Gastroesophageal sphincter (tissue), 4 donors: Measurements from ENCODE around the gene CEP97. TPM values are rescaled to one million over a fixed set of nuclear protein-coding genes. Genes with fewer than 3 reads are reported as not detected.

Source experiments
- ATAC-seq: fragments of 150-250 bp; one replicate; pipeline ENCODE4 v1.9.1; 2016; ENCODE audit warnings: mild to moderate bottlenecking, moderate library complexity
- H3K27ac ChIP-seq, 4 donors: fragments of 200-600 bp; sonication (generic) in 3 of 4; 1 replicate in 3 of 4; 2 replicates in 1 of 4; pipeline ENCODE4 v1.5.1; 2016 to 2019
- H3K27me3 ChIP-seq: fragments of 200-600 bp; sonication (generic); one replicate; pipeline ENCODE4 v1.5.1; 2019
- H3K36me3 ChIP-seq, 2 donors: fragments of 200-600 bp; sonication (generic); one replicate each; pipeline ENCODE4 v1.5.1; 2019; ENCODE audit warnings: control low read depth in 1 of 2
- H3K4me1 ChIP-seq, 3 donors: fragments of 200-600 bp; sonication (generic); 1 replicate in 2 of 3; 2 replicates in 1 of 3; pipeline ENCODE4 v1.5.1; 2016 to 2019; ENCODE audit warnings: control low read depth in 2 of 3
- H3K4me3 ChIP-seq, 2 donors: fragments of 200-600 bp; sonication (generic); one replicate each; pipeline ENCODE4 v1.5.1; 2019; ENCODE audit warnings: mild to moderate bottlenecking in 1 of 2, moderate library complexity in 1 of 2
- H3K9me3 ChIP-seq, 3 donors: fragments of 200-600 bp; sonication (generic); one replicate each; pipeline ENCODE4 v1.5.1; 2017 to 2019; ENCODE audit warnings: control low read depth in 2 of 3
- CTCF ChIP-seq, 4 experiments: fragments of 200-600 bp in 2 of 4; fragments of 450-650 bp in 2 of 4; sonication (generic) in 1 of 4; IDR thresholded peaks; one replicate each; pipeline ENCODE4 v1.5.1; 2017 to 2019; ENCODE audit warnings: antibody characterized with exemption in 4 of 4, mild to moderate bottlenecking in 2 of 4, moderate library complexity in 2 of 4
- EP300 ChIP-seq: sonication (generic); formaldehyde crosslinking; IDR thresholded peaks from one replicate; pipeline ENCODE4 v1.6.1; 2017; ENCODE audit warnings: antibody characterized with exemption, mild to moderate bottlenecking
- POLR2A ChIP-seq, 2 donors: fragments of 450-650 bp; IDR thresholded peaks; one replicate each; pipeline ENCODE4 v1.6.1; 2017; ENCODE audit warnings: antibody characterized with exemption in 2 of 2, mild to moderate bottlenecking in 2 of 2, moderate library complexity in 1 of 2
- POLR2AphosphoS5 ChIP-seq: sonication (generic); formaldehyde crosslinking; IDR thresholded peaks from one replicate; pipeline ENCODE4 v1.6.1; 2017; ENCODE audit warnings: antibody characterized with exemption
- WGBS, 2 donors: methylation state at CpG; one replicate each; pipeline ENCODE4 v1.1.5; 2018; ENCODE audit warnings: low coverage in 1 of 2; 5-methylcytosine and 5-hydroxymethylcytosine counted together
- total RNA-seq, 4 donors: library from RNA; depleted of rRNA; stranded (reverse); fragments of >200 nt; gene quantifications; one replicate each; pipeline ENCODE4 v1.1.0, GENCODE V29; 2016

CEP97 gene
- total RNA-seq, 4 donors from 2014 or later, result 7.8 to 11.4 (median 8.8) TPM

- peaks cover 0 to 70% of the 10 kb centered on the region in 2 donors for H3K36me3 ChIP-seq
- no peak overlapping the region for H3K27ac ChIP-seq
- no peaks in the 10 kb centered on the region for H3K27me3 ChIP-seq
- no peak overlapping the region for H3K4me3 ChIP-seq
- no peaks in the 10 kb centered on the region for H3K4me1 ChIP-seq
- 91 to 100% methylated on average over 2 to 3 of the region's 3 CpGs for WGBS, 2 donors
- no peak for TF ChIP-seq POLR2AphosphoS5
- TF ChIP-seq EP300, result no peak
- no peak for TF ChIP-seq POLR2A (IDR thresholded peaks at IDR 0.05)
- TF ChIP-seq CTCF (IDR thresholded peaks at IDR 0.05), result no peak
- H3K9me3 ChIP-seq, result peaks cover 0 to 7% (median 0%) of the 10 kb centered on the region in 3 donors
- ATAC-seq, result no peak
Observed at GRCh38 chr3:101796077-101796680, 71.8 kb downstream of the CEP97 start.

GRCh38 chr3:101801174-101801573 lies 76.8 kb downstream of the CEP97 start:
- no peak overlapping the region for H3K4me3 ChIP-seq
- H3K9me3 ChIP-seq, result no peaks in the 10 kb centered on the region
- 29 to 94% methylated on average over 1 to 2 of the region's 4 CpGs for WGBS, 2 donors
- TF ChIP-seq POLR2A (IDR thresholded peaks at IDR 0.05), result no peak
- TF ChIP-seq CTCF (IDR thresholded peaks at IDR 0.05), result no peak
- TF ChIP-seq POLR2AphosphoS5, result no peak
- no peak for TF ChIP-seq EP300
- peaks cover 0 to 14% (median 0%) of the 10 kb centered on the region in 3 donors for H3K4me1 ChIP-seq
- no peak for ATAC-seq
- H3K27me3 ChIP-seq, result no peaks in the 10 kb centered on the region
- peaks cover 0 to 40% of the 10 kb centered on the region in 2 donors for H3K36me3 ChIP-seq
- H3K27ac ChIP-seq, result no peak overlapping the region

GRCh38 chr3:101802179-101802578 lies 77.8 kb downstream of the CEP97 start:
- no peak for TF ChIP-seq EP300
- no peak for TF ChIP-seq CTCF (IDR thresholded peaks at IDR 0.05)
- TF ChIP-seq POLR2AphosphoS5, result no peak
- TF ChIP-seq POLR2A (IDR thresholded peaks at IDR 0.05), result no peak
- no peak overlapping the region for H3K27ac ChIP-seq
- peaks cover 0 to 45% of the 10 kb centered on the region in 2 donors for H3K36me3 ChIP-seq
- ATAC-seq, result no peak
- H3K4me1 ChIP-seq, result peaks cover 0 to 20% (median 0%) of the 10 kb centered on the region in 3 donors
- H3K27me3 ChIP-seq, result no peaks in the 10 kb centered on the region
- H3K4me3 ChIP-seq, result no peak overlapping the region
- 92 to 100% methylated on average over 2 of the region's 2 CpGs for WGBS, 2 donors
- no peaks in the 10 kb centered on the region for H3K9me3 ChIP-seq

DNA sequence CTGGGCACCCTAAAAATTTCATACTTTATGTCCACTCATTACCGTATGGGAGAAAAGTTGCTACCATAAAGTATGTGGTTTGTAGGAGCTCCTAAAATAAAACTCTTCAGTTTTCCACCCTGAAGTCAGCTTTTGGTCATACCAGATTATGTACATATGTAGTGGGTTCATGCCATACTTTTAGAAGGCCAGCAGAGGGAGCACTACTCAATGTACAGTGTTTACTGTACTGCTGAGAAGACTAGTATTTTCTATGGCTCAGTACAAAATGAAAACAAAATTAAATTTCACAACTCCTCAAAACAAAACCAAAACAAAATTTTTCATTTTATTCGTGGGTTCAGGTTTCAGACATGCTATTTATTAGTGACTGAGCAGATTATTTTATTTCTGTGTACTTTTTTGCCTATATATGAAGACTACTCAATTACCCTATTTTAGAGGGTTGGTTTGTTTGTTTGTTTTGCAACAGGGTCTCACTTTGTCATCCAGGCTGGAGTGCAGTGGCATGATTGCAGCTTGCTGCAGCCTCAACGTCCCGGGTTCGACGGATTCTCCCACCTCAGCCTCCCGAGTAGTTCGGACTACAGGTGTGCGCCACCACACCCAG lies 78.9 kb downstream of the CEP97 start:
- Histone ChIP-seq H3K27me3 (no peaks in the 10 kb centered on the region), H3K4me1 (peaks cover 0 to 20% (median 0%) of the 10 kb centered on the region in 3 donors), H3K36me3 (peaks cover 0 to 50% of the 10 kb centered on the region in 2 donors), H3K27ac (no peak overlapping the region), H3K9me3 (no peaks in the 10 kb centered on the region), H3K4me3 (no peak overlapping the region)
- ATAC-seq, result peak; percentile 90
- no peak for TF ChIP-seq POLR2A (IDR thresholded peaks at IDR 0.05)
- TF ChIP-seq POLR2AphosphoS5, result no peak
- TF ChIP-seq CTCF (IDR thresholded peaks at IDR 0.05), result peak; percentile 72 to 84 (median 82)
- TF ChIP-seq EP300, result no peak
- WGBS, 2 donors, result 76 to 78% methylated on average over 8 to 9 of the region's 9 CpGs

- H3K27me3 ChIP-seq, result no peaks in the 10 kb centered on the region
- H3K27ac ChIP-seq, result no peak overlapping the region
- H3K9me3 ChIP-seq, result no peaks in the 10 kb centered on the region
- H3K4me3 ChIP-seq, result no peak overlapping the region
- H3K4me1 ChIP-seq, result peaks cover 0 to 22% (median 0%) of the 10 kb centered on the region in 3 donors
- TF ChIP-seq CTCF (IDR thresholded peaks at IDR 0.05), result no peak
- no peak for TF ChIP-seq EP300
- TF ChIP-seq POLR2AphosphoS5, result no peak
- TF ChIP-seq POLR2A (IDR thresholded peaks at IDR 0.05), result no peak
- peaks cover 0 to 49% of the 10 kb centered on the region in 2 donors for H3K36me3 ChIP-seq
- 82 to 87% methylated on average over 3 of the region's 3 CpGs for WGBS, 2 donors
- no peak for ATAC-seq
Observed at GRCh38 chr3:101803939-101804338, 79.5 kb downstream of the CEP97 start.
